ENCODE measurements around the gene HERC6. TPM values are rescaled to one million over a fixed set of nuclear protein-coding genes. Genes with fewer than 3 reads are reported as not detected.

The HERC6 gene
- total RNA-seq, 1 experiment from 2014 or later = 6.2 TPM

- in situ Hi-C loops (cut with HindIII; ENCODE audit: low pct_unique_long_range_greater_than_20kb, low sequenced_read_pairs) = no loop called here
- no peak for DNase-seq (ENCODE audit: low read depth)
Measured at GRCh38 chr4:88477229-88477860, 98.7 kb downstream of the HERC6 start.

- in situ Hi-C loops (cut with HindIII; ENCODE audit: low pct_unique_long_range_greater_than_20kb, low sequenced_read_pairs) = no loop called here
- no peak for DNase-seq (ENCODE audit: low read depth)
Measured at GRCh38 chr4:88478247-88478646, 99.6 kb downstream of the HERC6 start.

GRCh38 chr4:88481537-88481936, 102.9 kb downstream of the HERC6 start:
- in situ Hi-C loops (cut with HindIII; ENCODE audit: low pct_unique_long_range_greater_than_20kb, low sequenced_read_pairs) = no loop called here
- no peak for DNase-seq (ENCODE audit: low read depth)

- in situ Hi-C loops (cut with HindIII; ENCODE audit: low pct_unique_long_range_greater_than_20kb, low sequenced_read_pairs) = no loop called here
- no peak for DNase-seq (ENCODE audit: low read depth)
Measured at GRCh38 chr4:88489100-88489761, 110.6 kb downstream of the HERC6 start.

Other genes starting within 250 kb of the HERC6 start
- 1.2 and 12.8 TPM in 2 replicates for gene ABCG2, start 220.2 kb upstream of the HERC6 start, total RNA-seq (2014; rRNA removed; shearing (Covaris generic); ENCODE audit: low replicate concordance)
- gene PPM1K, start 94.3 kb upstream of the HERC6 start, total RNA-seq (2014; rRNA removed; shearing (Covaris generic); ENCODE audit: low replicate concordance) = 0.52 and 2.0 TPM in 2 replicates
- 15.4 and 20.6 TPM in 2 replicates for gene HERC5, start 78.3 kb downstream of the HERC6 start, total RNA-seq (2014; rRNA removed; shearing (Covaris generic); ENCODE audit: low replicate concordance)
- gene PYURF, start 144.9 kb downstream of the HERC6 start, total RNA-seq (2014; rRNA removed; shearing (Covaris generic); ENCODE audit: low replicate concordance) = 131 and 178 TPM in 2 replicates
- 2.3 and 8.1 TPM in 2 replicates for gene HERC3, start 213.6 kb downstream of the HERC6 start, total RNA-seq (2014; rRNA removed; shearing (Covaris generic); ENCODE audit: low replicate concordance)

All from Caki2 (cell line).